B cell (primary cell): ENCODE measurements around the gene ANLN.
"Not testable (repeated sequence)": the region's sequence is repeated elsewhere in the genome, so short reads cannot be mapped to it uniquely, and the experiment has no call there.

Experiments used
- EZH2 ChIP-seq: IDR thresholded peaks from 2 replicates; pipeline ENCODE4 v1.6.1; 2012; ENCODE audit warnings: borderline replicate concordance, low read depth, mild to moderate bottlenecking, moderate library complexity, low read length; ENCODE audit not compliant: insufficient read depth, poor library complexity, severe bottlenecking
- TF ChIP-seq, protein P1 (sequence below): fragments of 200-600 bp; IDR thresholded peaks from one replicate; pipeline ENCODE4 v1.8.0; 2022; ENCODE audit warnings: antibody characterized with exemption, mild to moderate bottlenecking

DNA sequence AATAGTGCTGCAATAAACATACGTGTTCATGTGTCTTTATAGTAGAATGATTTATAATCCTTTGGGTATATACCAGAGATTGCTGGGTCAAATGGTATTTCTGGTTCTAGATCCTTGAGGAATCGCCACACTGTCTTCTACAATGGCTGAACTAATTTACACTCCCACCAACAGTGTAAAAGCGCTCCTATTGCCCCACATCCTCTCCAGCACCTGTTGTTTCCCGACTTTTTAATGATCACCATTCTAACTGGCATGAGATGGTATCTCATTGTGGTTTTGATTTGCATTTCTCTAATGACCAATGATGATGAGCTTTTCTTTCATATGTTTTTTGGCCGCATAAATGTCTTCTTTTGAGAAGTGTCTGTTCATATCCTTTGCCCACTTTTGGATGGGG lies 99.0 kb downstream of the ANLN start:
- TF ChIP-seq, protein P1, sequence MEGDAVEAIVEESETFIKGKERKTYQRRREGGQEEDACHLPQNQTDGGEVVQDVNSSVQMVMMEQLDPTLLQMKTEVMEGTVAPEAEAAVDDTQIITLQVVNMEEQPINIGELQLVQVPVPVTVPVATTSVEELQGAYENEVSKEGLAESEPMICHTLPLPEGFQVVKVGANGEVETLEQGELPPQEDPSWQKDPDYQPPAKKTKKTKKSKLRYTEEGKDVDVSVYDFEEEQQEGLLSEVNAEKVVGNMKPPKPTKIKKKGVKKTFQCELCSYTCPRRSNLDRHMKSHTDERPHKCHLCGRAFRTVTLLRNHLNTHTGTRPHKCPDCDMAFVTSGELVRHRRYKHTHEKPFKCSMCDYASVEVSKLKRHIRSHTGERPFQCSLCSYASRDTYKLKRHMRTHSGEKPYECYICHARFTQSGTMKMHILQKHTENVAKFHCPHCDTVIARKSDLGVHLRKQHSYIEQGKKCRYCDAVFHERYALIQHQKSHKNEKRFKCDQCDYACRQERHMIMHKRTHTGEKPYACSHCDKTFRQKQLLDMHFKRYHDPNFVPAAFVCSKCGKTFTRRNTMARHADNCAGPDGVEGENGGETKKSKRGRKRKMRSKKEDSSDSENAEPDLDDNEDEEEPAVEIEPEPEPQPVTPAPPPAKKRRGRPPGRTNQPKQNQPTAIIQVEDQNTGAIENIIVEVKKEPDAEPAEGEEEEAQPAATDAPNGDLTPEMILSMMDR = not testable (repeated sequence)
- TF ChIP-seq EZH2 = not testable (repeated sequence)
